Fibroblast of mammary gland (primary cell): ENCODE data around the gene RIC8A.
A peak's percentile ranks its signal among the peaks of the same experiment; 100 is the strongest.

Source experiments
- DNase-seq: peaks from one replicate; pipeline ENCODE4 v3.0.0-alpha.2; 2010; ENCODE audit warnings: low read depth
- H3K4me3 ChIP-seq: 2 replicates; pipeline ENCODE4 v1.5.1; 2011; ENCODE audit warnings: low read depth, mild to moderate bottlenecking, low read length, moderate library complexity; ENCODE audit not compliant: control insufficient read depth
- TF ChIP-seq, protein P1 (sequence below): conservative IDR thresholded peaks from 2 replicates; pipeline ENCODE4 v1.5.1; 2011; ENCODE audit warnings: low read depth, low read length, inconsistent platforms; ENCODE audit not compliant: control insufficient read depth, insufficient read depth

The RIC8A gene

DNA sequence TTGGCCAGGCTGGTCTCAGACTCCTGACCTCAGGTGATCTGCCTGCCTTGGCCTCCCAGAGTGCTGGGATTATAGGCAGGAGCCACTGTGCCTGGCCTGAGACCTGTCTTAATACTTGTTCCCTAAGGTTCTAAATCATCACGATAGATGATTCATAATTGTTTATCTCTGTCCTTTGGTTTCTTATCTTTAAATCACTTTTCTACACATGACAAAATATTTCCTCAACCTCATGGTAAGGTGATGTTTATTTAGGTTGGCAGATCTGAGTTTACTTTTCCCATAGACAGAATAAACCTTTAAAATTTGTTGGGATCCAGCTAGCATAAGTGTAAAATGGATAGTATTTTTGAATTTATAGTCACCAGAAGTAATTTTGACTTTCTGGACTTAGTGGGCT is 32.8 kb downstream of the RIC8A start:
- no peak for DNase-seq
- H3K4me3 ChIP-seq = no peak overlapping the region
- TF ChIP-seq, protein P1, sequence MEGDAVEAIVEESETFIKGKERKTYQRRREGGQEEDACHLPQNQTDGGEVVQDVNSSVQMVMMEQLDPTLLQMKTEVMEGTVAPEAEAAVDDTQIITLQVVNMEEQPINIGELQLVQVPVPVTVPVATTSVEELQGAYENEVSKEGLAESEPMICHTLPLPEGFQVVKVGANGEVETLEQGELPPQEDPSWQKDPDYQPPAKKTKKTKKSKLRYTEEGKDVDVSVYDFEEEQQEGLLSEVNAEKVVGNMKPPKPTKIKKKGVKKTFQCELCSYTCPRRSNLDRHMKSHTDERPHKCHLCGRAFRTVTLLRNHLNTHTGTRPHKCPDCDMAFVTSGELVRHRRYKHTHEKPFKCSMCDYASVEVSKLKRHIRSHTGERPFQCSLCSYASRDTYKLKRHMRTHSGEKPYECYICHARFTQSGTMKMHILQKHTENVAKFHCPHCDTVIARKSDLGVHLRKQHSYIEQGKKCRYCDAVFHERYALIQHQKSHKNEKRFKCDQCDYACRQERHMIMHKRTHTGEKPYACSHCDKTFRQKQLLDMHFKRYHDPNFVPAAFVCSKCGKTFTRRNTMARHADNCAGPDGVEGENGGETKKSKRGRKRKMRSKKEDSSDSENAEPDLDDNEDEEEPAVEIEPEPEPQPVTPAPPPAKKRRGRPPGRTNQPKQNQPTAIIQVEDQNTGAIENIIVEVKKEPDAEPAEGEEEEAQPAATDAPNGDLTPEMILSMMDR = no peak

GRCh38 chr11:241634-242033 is 34.1 kb downstream of the RIC8A start:
- DNase-seq = no peak
- TF ChIP-seq, protein P1 = no peak
- H3K4me3 ChIP-seq = no peak overlapping the region

GRCh38 chr11:244376-244775 is 36.9 kb downstream of the RIC8A start:
- H3K4me3 ChIP-seq = no peak overlapping the region
- TF ChIP-seq, protein P1 = no peak
- DNase-seq = no peak

GRCh38 chr11:249062-249461 is 41.6 kb downstream of the RIC8A start:
- H3K4me3 ChIP-seq = no peak overlapping the region
- DNase-seq = no peak
- TF ChIP-seq, protein P1 = no peak

DNA sequence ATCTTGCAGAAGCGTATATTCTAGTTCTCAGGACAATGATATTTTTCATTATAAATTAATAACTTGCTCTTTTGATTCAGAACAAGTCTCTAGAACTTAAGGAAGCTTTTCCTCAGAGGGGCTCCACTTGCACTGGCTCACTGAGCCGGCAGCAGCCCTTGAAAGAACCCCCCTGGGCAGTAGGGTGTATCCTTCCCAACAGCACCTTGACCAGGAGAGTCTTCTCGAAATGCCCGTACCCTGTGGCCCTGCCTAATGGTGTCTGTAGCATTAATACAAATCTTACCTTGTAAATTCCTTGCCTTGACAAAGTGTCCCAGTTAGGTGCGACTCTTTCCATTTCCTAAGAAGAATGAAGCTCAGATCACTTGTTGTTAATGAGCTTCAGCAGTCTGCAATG is 42.8 kb downstream of the RIC8A start:
- DNase-seq = no peak
- H3K4me3 ChIP-seq = no peak overlapping the region
- TF ChIP-seq, protein P1 = no peak

- no peak overlapping the region for H3K4me3 ChIP-seq
- DNase-seq = peak; percentile 59
- TF ChIP-seq, protein P1 = peak; percentile 69
These were observed 43.3 kb downstream of the RIC8A start for GRCh38 chr11:250740-251299.

DNA sequence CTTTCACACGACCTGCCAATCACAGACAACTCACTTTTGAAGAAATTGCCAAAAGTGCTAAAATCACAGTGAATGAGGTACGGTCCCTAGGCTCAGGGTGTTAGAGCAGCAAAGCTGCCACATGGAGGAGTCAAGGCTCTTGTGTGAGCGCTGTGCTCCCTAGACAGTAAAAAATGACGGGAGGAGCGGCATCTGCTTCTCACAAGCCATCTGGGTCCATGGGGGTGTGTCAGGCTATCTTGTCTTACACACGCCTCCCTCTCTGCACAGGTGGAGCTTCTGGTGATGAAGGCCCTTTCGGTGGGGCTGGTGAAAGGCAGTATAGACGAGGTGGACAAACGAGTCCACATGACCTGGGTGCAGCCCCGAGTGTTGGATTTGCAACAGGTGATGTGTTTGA is 44.0 kb downstream of the RIC8A start:
- no peak for DNase-seq
- TF ChIP-seq, protein P1 = no peak
- no peak overlapping the region for H3K4me3 ChIP-seq
